Stimulated activated CD4-positive, alpha-beta T cell treated with anti-CD3 and anti-CD28 coated beads, Interleukin-1b, Interleukin-23, amount 100 ng/mL, for 48 hours (primary cell): ENCODE data around the gene PPP1R9B.

Experiments
- DNase-seq: peaks from one replicate; pipeline ENCODE4 v3.0.0-alpha.2; 2020

PPP1R9B gene

GRCh38 chr17:50187751-50188530, 37.5 kb upstream of the PPP1R9B start:
- DNase-seq: no peak

GRCh38 chr17:50187394-50187725, 36.9 kb upstream of the PPP1R9B start:
- no peak for DNase-seq

GRCh38 chr17:50186661-50187393, 36.4 kb upstream of the PPP1R9B start:
- DNase-seq: no peak

- DNase-seq: no peak
Observed at GRCh38 chr17:50185631-50186471, 35.4 kb upstream of the PPP1R9B start.

GRCh38 chr17:50184611-50185398, 34.3 kb upstream of the PPP1R9B start:
- DNase-seq: no peak

- no peak for DNase-seq
Observed at GRCh38 chr17:50184064-50184463, 33.6 kb upstream of the PPP1R9B start.

GRCh38 chr17:50183421-50183994, 33.0 kb upstream of the PPP1R9B start:
- DNase-seq: no peak

GRCh38 chr17:50182783-50183420, 32.4 kb upstream of the PPP1R9B start:
- DNase-seq: no peak

GRCh38 chr17:50181591-50182560, 31.4 kb upstream of the PPP1R9B start:
- no peak for DNase-seq

GRCh38 chr17:50181144-50181543, 30.7 kb upstream of the PPP1R9B start:
- no peak for DNase-seq

GRCh38 chr17:50180620-50181019, 30.1 kb upstream of the PPP1R9B start:
- no peak for DNase-seq

GRCh38 chr17:50180111-50180510, 29.6 kb upstream of the PPP1R9B start:
- DNase-seq: no peak

- peak; percentile 55 for DNase-seq
Observed at GRCh38 chr17:50177983-50178834, 27.7 kb upstream of the PPP1R9B start.

GRCh38 chr17:50177476-50177875, 27.0 kb upstream of the PPP1R9B start:
- no peak for DNase-seq

- DNase-seq: no peak
Observed at GRCh38 chr17:50176559-50177357, 26.3 kb upstream of the PPP1R9B start.

GRCh38 chr17:50175035-50175807, 24.7 kb upstream of the PPP1R9B start:
- no peak for DNase-seq

GRCh38 chr17:50174444-50174843, 24.0 kb upstream of the PPP1R9B start:
- no peak for DNase-seq
